Breast epithelium (tissue), 4 donors: Measurements from ENCODE around the gene ATF1. TPM values are rescaled to one million over a fixed set of nuclear protein-coding genes. Genes with fewer than 3 reads are reported as not detected.

ENCODE experiments used
- DNase-seq, 2 donors: peaks; one replicate each; pipeline ENCODE4 v3.0.0-alpha.2; 2019; ENCODE audit warnings: low spot score in 2 of 2
- H3K27ac ChIP-seq, 2 donors: fragments of 200-600 bp; sonication (generic) in 1 of 2; one replicate each; pipeline ENCODE4 v1.5.1; 2016 to 2019; ENCODE audit warnings: mild to moderate bottlenecking in 1 of 2
- H3K27me3 ChIP-seq, 2 donors: fragments of 200-600 bp; sonication (generic) in 1 of 2; one replicate each; pipeline versions ENCODE4 v1.5.1 to v1.6.0; 2017 to 2019; ENCODE audit warnings: control low read depth in 1 of 2, mild to moderate bottlenecking in 1 of 2
- H3K36me3 ChIP-seq: fragments of 200-600 bp; one replicate; pipeline ENCODE4 v1.5.1; 2019
- H3K4me1 ChIP-seq, 2 donors: fragments of 200-600 bp; sonication (generic); one replicate each; pipeline ENCODE4 v1.5.1; 2016 to 2019; ENCODE audit warnings: control low read depth in 1 of 2
- H3K4me3 ChIP-seq, 3 donors: fragments of 200-600 bp; sonication (generic); 1 replicate in 2 of 3; 2 replicates in 1 of 3; pipeline ENCODE4 v1.5.1; 2016 to 2019; ENCODE audit warnings: mild to moderate bottlenecking in 3 of 3, moderate library complexity in 2 of 3
- H3K9me3 ChIP-seq, 2 donors: fragments of 200-600 bp; sonication (generic) in 1 of 2; one replicate each; pipeline ENCODE4 v1.5.1; 2016 to 2019; ENCODE audit warnings: control low read depth in 1 of 2
- POLR2A ChIP-seq: fragments of 450-650 bp; IDR thresholded peaks from one replicate; pipeline ENCODE4 v1.6.1; 2016; ENCODE audit warnings: antibody characterized with exemption, mild to moderate bottlenecking, moderate library complexity
- POLR2AphosphoS5 ChIP-seq, 3 donors: sonication (generic); formaldehyde crosslinking; IDR thresholded peaks; one replicate each; pipeline ENCODE4 v1.6.1; 2017; ENCODE audit warnings: antibody characterized with exemption in 3 of 3
- intact Hi-C: fragments of 100-400 bp; cut with DNase I; formaldehyde crosslinking; loops from one replicate; pipeline ENCODE4 v1.15.1; 2023; ENCODE audit warnings: low total_unique reads
- total RNA-seq, 3 donors: library from RNA; depleted of rRNA; stranded (reverse); fragments of >200 nt; gene quantifications; one replicate each; pipeline ENCODE4 v1.1.0, GENCODE V29; 2016
- TF ChIP-seq, protein P1 (sequence below), 3 donors: fragments of 450-650 bp; IDR thresholded peaks; one replicate each; pipeline ENCODE4 v1.5.1; 2016 to 2017; ENCODE audit warnings: antibody characterized with exemption in 3 of 3, mild to moderate bottlenecking in 3 of 3, moderate library complexity in 3 of 3

The ATF1 gene
- total RNA-seq, 3 donors from 2014 or later = 22.2 to 32.2 (median 27.2) TPM

DNA sequence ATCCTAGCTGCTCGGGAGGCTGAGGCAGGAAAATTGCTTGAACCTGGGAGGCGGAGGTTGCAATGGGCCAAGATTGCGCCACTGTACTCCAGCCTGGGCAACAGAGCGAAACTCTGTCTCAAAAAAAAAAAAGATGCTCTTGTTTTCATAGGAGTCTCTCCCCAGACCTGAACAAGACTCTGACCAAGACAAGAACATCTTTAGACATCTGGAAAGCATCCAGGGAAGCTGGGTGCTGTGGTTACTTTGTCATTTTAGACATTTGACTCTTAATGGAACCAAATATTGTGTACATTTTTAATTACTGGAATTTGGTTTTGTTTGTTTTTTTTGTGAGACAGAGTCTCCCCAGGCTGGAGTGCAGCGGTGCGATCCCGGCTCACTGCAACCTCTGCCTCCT is 21.1 kb upstream of the ATF1 start:
- no peak for TF ChIP-seq POLR2A
- TF ChIP-seq, protein P1, sequence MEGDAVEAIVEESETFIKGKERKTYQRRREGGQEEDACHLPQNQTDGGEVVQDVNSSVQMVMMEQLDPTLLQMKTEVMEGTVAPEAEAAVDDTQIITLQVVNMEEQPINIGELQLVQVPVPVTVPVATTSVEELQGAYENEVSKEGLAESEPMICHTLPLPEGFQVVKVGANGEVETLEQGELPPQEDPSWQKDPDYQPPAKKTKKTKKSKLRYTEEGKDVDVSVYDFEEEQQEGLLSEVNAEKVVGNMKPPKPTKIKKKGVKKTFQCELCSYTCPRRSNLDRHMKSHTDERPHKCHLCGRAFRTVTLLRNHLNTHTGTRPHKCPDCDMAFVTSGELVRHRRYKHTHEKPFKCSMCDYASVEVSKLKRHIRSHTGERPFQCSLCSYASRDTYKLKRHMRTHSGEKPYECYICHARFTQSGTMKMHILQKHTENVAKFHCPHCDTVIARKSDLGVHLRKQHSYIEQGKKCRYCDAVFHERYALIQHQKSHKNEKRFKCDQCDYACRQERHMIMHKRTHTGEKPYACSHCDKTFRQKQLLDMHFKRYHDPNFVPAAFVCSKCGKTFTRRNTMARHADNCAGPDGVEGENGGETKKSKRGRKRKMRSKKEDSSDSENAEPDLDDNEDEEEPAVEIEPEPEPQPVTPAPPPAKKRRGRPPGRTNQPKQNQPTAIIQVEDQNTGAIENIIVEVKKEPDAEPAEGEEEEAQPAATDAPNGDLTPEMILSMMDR (IDR thresholded peaks at IDR 0.05) = no peak
- no peak for TF ChIP-seq POLR2AphosphoS5 (IDR thresholded peaks at IDR 0.05)
- no peak for DNase-seq
- Histone ChIP-seq H3K9me3 (no peaks in the 10 kb centered on the region), H3K4me3 (no peak overlapping the region), H3K27me3 (no peaks in the 10 kb centered on the region), H3K4me1 (no peaks in the 10 kb centered on the region), H3K27ac (no peak overlapping the region), H3K36me3 (peaks cover 13% of the 10 kb centered on the region)
- intact Hi-C loops = no loop called here

GRCh38 chr12:50745861-50746260 is 18.0 kb upstream of the ATF1 start:
- DNase-seq = no peak
- no peaks in the 10 kb centered on the region for H3K36me3 ChIP-seq
- no peaks in the 10 kb centered on the region for H3K4me1 ChIP-seq
- H3K9me3 ChIP-seq = no peaks in the 10 kb centered on the region
- TF ChIP-seq POLR2AphosphoS5 (IDR thresholded peaks at IDR 0.05) = no peak
- no peak for TF ChIP-seq POLR2A
- TF ChIP-seq, protein P1 (IDR thresholded peaks at IDR 0.05) = no peak
- no peak overlapping the region for H3K4me3 ChIP-seq
- intact Hi-C loops = no loop called here
- no peaks in the 10 kb centered on the region for H3K27me3 ChIP-seq
- H3K27ac ChIP-seq = no peak overlapping the region

DNA sequence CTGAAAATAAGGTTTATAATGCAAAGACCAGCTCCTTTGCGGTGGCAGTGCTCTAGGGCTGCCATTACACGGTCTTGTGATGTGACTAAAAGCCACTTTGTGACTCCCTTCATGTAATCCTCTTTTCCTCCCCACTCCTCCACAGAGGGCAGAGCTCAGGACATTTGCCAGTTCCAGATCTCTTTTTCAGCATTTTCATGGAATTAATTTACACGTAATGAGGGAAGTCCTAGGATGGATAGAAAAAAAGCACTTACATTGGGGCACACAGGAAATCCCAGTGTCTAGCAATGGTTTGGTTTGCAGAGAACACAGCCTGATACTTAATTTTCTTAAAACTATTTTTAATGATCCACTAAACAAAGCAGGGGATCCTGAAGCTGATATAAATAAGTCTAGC is 17.5 kb upstream of the ATF1 start:
- no peaks in the 10 kb centered on the region for H3K36me3 ChIP-seq
- H3K27ac ChIP-seq = no peak overlapping the region
- intact Hi-C loops = no loop called here
- H3K9me3 ChIP-seq = no peaks in the 10 kb centered on the region
- H3K4me3 ChIP-seq = no peak overlapping the region
- no peaks in the 10 kb centered on the region for H3K4me1 ChIP-seq
- no peak for TF ChIP-seq POLR2A
- TF ChIP-seq, protein P1 (IDR thresholded peaks at IDR 0.05) = no peak
- no peak for TF ChIP-seq POLR2AphosphoS5 (IDR thresholded peaks at IDR 0.05)
- H3K27me3 ChIP-seq = no peaks in the 10 kb centered on the region
- no peak for DNase-seq

- Histone ChIP-seq H3K4me1 (no peaks in the 10 kb centered on the region), H3K4me3 (no peak overlapping the region), H3K9me3 (no peaks in the 10 kb centered on the region), H3K27me3 (no peaks in the 10 kb centered on the region), H3K36me3 (no peaks in the 10 kb centered on the region), H3K27ac (no peak overlapping the region)
- intact Hi-C loops = no loop called here
- TF ChIP-seq POLR2AphosphoS5 (IDR thresholded peaks at IDR 0.05) = no peak
- DNase-seq = no peak
Measured at GRCh38 chr12:50747817-50748216, 16.1 kb upstream of the ATF1 start.

DNA sequence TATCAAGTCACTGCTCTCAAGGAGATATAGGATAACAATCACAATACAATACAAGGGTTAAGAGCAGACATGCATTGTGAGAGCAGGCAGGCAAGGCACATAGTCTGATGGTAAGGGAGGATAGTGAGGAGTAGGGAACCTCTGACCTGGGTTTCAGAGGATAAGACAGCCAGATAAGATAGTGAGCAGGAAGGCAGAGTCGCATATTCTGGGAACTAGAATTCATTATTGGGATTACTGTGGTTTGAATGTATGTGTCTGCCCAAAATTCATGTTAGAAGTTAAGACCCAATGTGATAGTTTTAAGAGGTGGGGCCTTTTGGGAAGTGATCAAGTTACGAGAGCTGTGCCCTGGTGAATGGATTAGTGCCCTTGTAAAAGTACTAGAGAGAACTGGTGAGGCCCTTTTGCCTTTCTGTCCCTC is 14.4 kb upstream of the ATF1 start:
- intact Hi-C loops = no loop called here
- no peaks in the 10 kb centered on the region for H3K4me1 ChIP-seq
- no peak for DNase-seq
- H3K9me3 ChIP-seq = no peaks in the 10 kb centered on the region
- no peak overlapping the region for H3K27ac ChIP-seq
- H3K36me3 ChIP-seq = no peaks in the 10 kb centered on the region
- no peak for TF ChIP-seq POLR2A
- TF ChIP-seq, protein P1 (IDR thresholded peaks at IDR 0.05) = no peak
- no peak for TF ChIP-seq POLR2AphosphoS5 (IDR thresholded peaks at IDR 0.05)
- H3K27me3 ChIP-seq = no peaks in the 10 kb centered on the region
- no peak overlapping the region for H3K4me3 ChIP-seq

DNA sequence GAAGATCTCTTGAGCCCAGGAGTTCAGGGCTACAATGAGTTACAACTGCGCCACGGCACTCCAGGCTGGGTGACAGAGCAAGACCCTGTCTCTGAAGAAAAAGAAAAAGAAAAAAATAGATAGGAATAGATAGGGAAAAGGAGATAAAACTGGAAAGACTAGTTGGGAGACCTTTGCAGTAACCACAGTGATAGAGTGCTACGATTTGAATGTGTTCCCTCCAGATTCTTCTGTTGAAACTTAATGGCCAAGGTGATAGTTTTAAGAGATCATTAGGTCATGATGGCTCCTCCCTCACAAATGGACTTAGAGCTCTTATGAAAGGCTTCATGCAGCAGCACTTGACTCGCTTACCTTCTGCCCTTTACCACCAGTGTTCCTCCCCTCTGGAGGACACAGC is 13.5 kb upstream of the ATF1 start:
- Histone ChIP-seq H3K4me3 (no peak overlapping the region), H3K9me3 (no peaks in the 10 kb centered on the region), H3K36me3 (no peaks in the 10 kb centered on the region), H3K27ac (no peak overlapping the region), H3K4me1 (no peaks in the 10 kb centered on the region), H3K27me3 (no peaks in the 10 kb centered on the region)
- no peak for TF ChIP-seq POLR2AphosphoS5 (IDR thresholded peaks at IDR 0.05)
- no peak for TF ChIP-seq POLR2A
- TF ChIP-seq, protein P1 (IDR thresholded peaks at IDR 0.05) = no peak
- intact Hi-C loops = no loop called here
- no peak for DNase-seq
